H1 (cell line): ENCODE measurements around the gene UBE2D4. TPM values are rescaled to one million over a fixed set of nuclear protein-coding genes. Genes with fewer than 3 reads are reported as not detected.

Source experiments
- CTCF ChIA-PET: fragments of 300-600 bp; sonication (Branson Sonifier 250); formaldehyde crosslinking; loops from one replicate; lab custom pipeline; 2021; ENCODE audit not compliant: partially characterized antibody; lab: Charles Lee
- POLR2A ChIA-PET: fragments of 300-600 bp; sonication (Branson Sonifier 250); formaldehyde crosslinking; loops from one replicate; lab custom pipeline; 2021; ENCODE audit warnings: inconsistent platforms; ENCODE audit not compliant: partially characterized antibody; lab: Charles Lee
- DNase-seq, 2 experiments: peaks; one replicate each; pipeline versions ENCODE4 v3.0.0 to v3.0.0-alpha.2; 2010 to 2022; ENCODE audit warnings: low spot score in 2 of 2, low read depth in 1 of 2, mixed read lengths in 1 of 2
- FAIRE-seq: peaks from 2 replicates; lab custom pipeline; 2011; peaks lifted over from hg19 to GRCh38; lab: Jason Lieb, UNC
- H2AFZ ChIP-seq: 2 replicates; pipeline ENCODE4 v1.8.1; 2012; ENCODE audit warnings: low read length, inconsistent platforms
- H2AK5ac ChIP-seq: 2 replicates; pipeline ENCODE4 v1.6.1; 2013; ENCODE audit warnings: low read depth, low read length
- H2BK120ac ChIP-seq: replicated peaks from 2 replicates; pipeline ENCODE3; 2013; ENCODE audit warnings: low read depth, low read length, inconsistent platforms
- H2BK12ac ChIP-seq: 2 replicates; pipeline ENCODE4 v1.6.1; 2013; ENCODE audit warnings: low read depth, low read length
- H2BK15ac ChIP-seq: 2 replicates; pipeline ENCODE4 v1.6.1; 2013; ENCODE audit warnings: low read length
- H2BK20ac ChIP-seq: 2 replicates; pipeline ENCODE4 v1.6.1; 2013; ENCODE audit warnings: low read length
- H2BK5ac ChIP-seq: 2 replicates; pipeline ENCODE4 v1.6.1; 2013; ENCODE audit warnings: low read depth, low read length
- H3K14ac ChIP-seq: 2 replicates; pipeline ENCODE4 v1.6.1; 2013; ENCODE audit warnings: inconsistent platforms; ENCODE audit not compliant: insufficient read length
- H3K18ac ChIP-seq: 2 replicates; pipeline ENCODE4 v1.6.1; 2013; ENCODE audit warnings: low read length; ENCODE audit errors: extremely low read depth
- H3K23ac ChIP-seq: 2 replicates; pipeline ENCODE4 v1.6.1; 2013; ENCODE audit warnings: inconsistent platforms; ENCODE audit not compliant: insufficient read length
- H3K23me2 ChIP-seq: 2 replicates; pipeline ENCODE4 v1.6.1; 2013; ENCODE audit warnings: low read depth, low read length
- H3K27ac ChIP-seq: 2 replicates; pipeline ENCODE4 v1.6.1; 2011; ENCODE audit warnings: low read depth, low read length, inconsistent platforms
- H3K27me3 ChIP-seq, 4 experiments: replicated peaks in 1 of 4; 1 replicate in 1 of 4; 2 replicates in 3 of 4; pipeline versions ENCODE4 v1.6.1 to v1.8.1; 2011 to 2013; ENCODE audit warnings: low read length in 3 of 4, mild to moderate bottlenecking in 3 of 4, inconsistent platforms in 2 of 4, mixed read lengths in 2 of 4, moderate library complexity in 1 of 4; ENCODE audit not compliant: control insufficient read depth in 3 of 4, insufficient read depth in 3 of 4; ENCODE audit errors: extremely low read depth in 1 of 4
- H3K36me3 ChIP-seq, 4 experiments: 2 replicates each; pipeline versions ENCODE4 v1.6.1 to v1.8.1; 2011 to 2013; ENCODE audit warnings: mild to moderate bottlenecking in 4 of 4, low read length in 3 of 4, moderate library complexity in 2 of 4, control low read depth in 1 of 4, inconsistent platforms in 1 of 4; ENCODE audit not compliant: insufficient read depth in 4 of 4, control insufficient read depth in 2 of 4
- H3K4ac ChIP-seq: replicated peaks from 2 replicates; pipeline ENCODE3; 2013; ENCODE audit warnings: low read length, low read depth, mixed read lengths, inconsistent platforms; ENCODE audit not compliant: insufficient read length
- H3K4me1 ChIP-seq, 4 experiments: replicated peaks in 1 of 4; 1 replicate in 1 of 4; 2 replicates in 3 of 4; pipeline versions ENCODE4 v1.6.1 to v1.8.1; 2011 to 2013; ENCODE audit warnings: low read length in 3 of 4, inconsistent platforms in 2 of 4, mixed read lengths in 1 of 4; ENCODE audit not compliant: insufficient read depth in 4 of 4, control insufficient read depth in 3 of 4
- H3K4me2 ChIP-seq, 2 experiments: 2 replicates each; pipeline versions ENCODE4 v1.6.1 to v1.8.1; 2011 to 2013; ENCODE audit warnings: low read depth in 2 of 2, low read length in 2 of 2, control low read depth in 1 of 2, inconsistent platforms in 1 of 2, mild to moderate bottlenecking in 1 of 2; ENCODE audit not compliant: insufficient read depth in 1 of 2
- H3K4me3 ChIP-seq, 4 experiments: fragments of 200-600, 300-600 bp in 1 of 4; sonication (generic), shearing (Covaris generic), sonication (Bioruptor Twin) in 1 of 4; 2 replicates each; pipeline versions ENCODE4 v1.5.1 to v1.8.1; 2011 to 2016; ENCODE audit warnings: low read length in 4 of 4, low read depth in 3 of 4, control low read depth in 2 of 4, inconsistent platforms in 2 of 4, mild to moderate bottlenecking in 2 of 4, mixed read lengths in 1 of 4, moderate library complexity in 1 of 4; ENCODE audit not compliant: insufficient read depth in 2 of 4; ENCODE audit errors: extremely low read depth in 1 of 4
- H3K56ac ChIP-seq: replicated peaks from 2 replicates; pipeline ENCODE3; 2013; ENCODE audit warnings: low read depth, mild to moderate bottlenecking, mixed read lengths, low read length, inconsistent platforms; ENCODE audit not compliant: insufficient read length
- H3K79me1 ChIP-seq: 2 replicates; pipeline ENCODE4 v1.6.1; 2013; ENCODE audit warnings: low read depth, low read length, control low read depth
- H3K79me2 ChIP-seq, 2 experiments: 2 replicates each; pipeline versions ENCODE4 v1.6.1 to v1.8.1; 2012 to 2013; ENCODE audit warnings: low read length in 2 of 2, mild to moderate bottlenecking in 2 of 2, inconsistent platforms in 1 of 2; ENCODE audit not compliant: insufficient read depth in 2 of 2, control insufficient read depth in 1 of 2
- H3K9ac ChIP-seq, 4 experiments: replicated peaks in 1 of 4; 1 replicate in 1 of 4; 2 replicates in 3 of 4; pipeline versions ENCODE4 v1.6.1 to v1.8.1; 2011 to 2013; ENCODE audit warnings: low read depth in 3 of 4, low read length in 3 of 4, control low read depth in 2 of 4, mild to moderate bottlenecking in 2 of 4, moderate library complexity in 2 of 4, inconsistent platforms in 1 of 4; ENCODE audit errors: extremely low read depth in 1 of 4
- H3K9me3 ChIP-seq, 2 experiments: 2 replicates each; pipeline versions ENCODE4 v1.6.1 to v1.8.1; 2012 to 2013; ENCODE audit warnings: mild to moderate bottlenecking in 2 of 2, moderate library complexity in 2 of 2, control low read depth in 1 of 2, inconsistent platforms in 1 of 2, low read depth in 1 of 2, low read length in 1 of 2, mixed read lengths in 1 of 2; ENCODE audit not compliant: insufficient read depth in 2 of 2
- H4K20me1 ChIP-seq, 2 experiments: replicated peaks in 1 of 2; 2 replicates each; pipeline versions ENCODE3 to v1.8.1; 2011 to 2013; ENCODE audit warnings: inconsistent platforms in 2 of 2, low read length in 2 of 2, mild to moderate bottlenecking in 1 of 2; ENCODE audit not compliant: insufficient read depth in 2 of 2, control insufficient read depth in 1 of 2
- H4K5ac ChIP-seq: 2 replicates; pipeline ENCODE4 v1.6.1; 2013; ENCODE audit warnings: low read length, low read depth, mixed read lengths, inconsistent platforms; ENCODE audit not compliant: insufficient read length
- H4K8ac ChIP-seq: 2 replicates; pipeline ENCODE4 v1.8.0; 2013; ENCODE audit warnings: mild to moderate bottlenecking, moderate library complexity, low read length, inconsistent platforms; ENCODE audit not compliant: insufficient read depth; ENCODE audit errors: extremely low read depth
- H4K91ac ChIP-seq: replicated peaks from 2 replicates; pipeline ENCODE3; 2013; ENCODE audit warnings: low read length, mixed read lengths, inconsistent platforms; ENCODE audit not compliant: insufficient read length
- GABPA ChIP-seq: IDR thresholded peaks from 2 replicates; pipeline ENCODE4 v1.6.1; 2011; ENCODE audit warnings: mild to moderate bottlenecking, low read length, moderate library complexity, borderline replicate concordance; ENCODE audit not compliant: insufficient read depth
- RFX5 ChIP-seq: IDR thresholded peaks from 2 replicates; pipeline ENCODE4 v1.6.1; 2011; ENCODE audit warnings: low read depth, low read length, improper control_type of control experiment, borderline replicate concordance
- TCF12 ChIP-seq: IDR thresholded peaks from 2 replicates; pipeline ENCODE4 v1.6.1; 2011; ENCODE audit warnings: low read depth, mild to moderate bottlenecking, low read length
- WGBS, 2 experiments: shearing (Covaris generic) in 1 of 2; methylation state at CpG; one replicate each; pipeline versions ENCODE4 v1.1.6 to v1.1.7; 2013 to 2015; ENCODE audit warnings: low lambda C conversion rate in 2 of 2, mixed read lengths in 2 of 2, inconsistent platforms in 1 of 2, low coverage in 1 of 2, missing lambda C conversion rate in 1 of 2; ENCODE audit not compliant: insufficient replicate concordance in 2 of 2, insufficient coverage in 1 of 2, insufficient read length in 1 of 2; ENCODE audit errors: extremely low coverage in 1 of 2, missing lambda C conversion rate in 1 of 2; 5-methylcytosine and 5-hydroxymethylcytosine counted together
- polyA plus RNA-seq, 7 experiments: library from polyadenylated mRNA; depleted of rRNA in 3 of 7; stranded (reverse) in 5 of 7; unstranded in 2 of 7; fragments of >200 nt in 5 of 7; fragments of 200-250 nt in 2 of 7; gene quantifications; 1 replicate in 5 of 7; 2 replicates in 1 of 7; 4 replicates in 1 of 7; pipeline versions ENCODE4 v1.2.1 to v1.2.3, GENCODE V29; 2011 to 2013; ENCODE audit warnings: missing spikeins in 2 of 7, mixed read lengths in 2 of 7
- total RNA-seq: library from RNA; stranded (reverse); fragmentation: NEBNext Ultra II Directional; extraction: Animal tissue kit (Norgen Biotek cat#: 25700); gene quantifications from 2 replicates; pipeline ENCODE4 v1.2.1, GENCODE V29; 2021

UBE2D4 gene
- total and polyA plus RNA-seq, 2 of the 8 experiments (the other 6 are each of a cell fraction or from before 2014, with no cell fraction given): 3.4 to 9.4 TPM

GRCh38 chr7:43888993-43889945 lies 37.0 kb upstream of the UBE2D4 start:
- H3K27me3 ChIP-seq: no peaks in the 10 kb centered on the region
- POLR2A ChIA-PET: interaction anchor here (0.7 kb wide), 1 partner anchor 352 kb away, joined by 3 read pairs; no protein-coding TSS in a partner anchor
- TF ChIP-seq TCF12 (no peak), GABPA (no peak), RFX5 (no peak)
- H3K14ac ChIP-seq: no peak overlapping the region
- no peak overlapping the region for H3K18ac ChIP-seq
- peaks cover 0 to 5% of the 10 kb centered on the region in 2 experiments for H4K20me1 ChIP-seq
- H3K27ac ChIP-seq: no peak overlapping the region
- no peak overlapping the region for H2BK20ac ChIP-seq
- no peaks in the 10 kb centered on the region; a peak in 1 of 7 replicates for H3K4me1 ChIP-seq
- no peak overlapping the region for H2BK120ac ChIP-seq
- no peak overlapping the region for H2AK5ac ChIP-seq
- H4K91ac ChIP-seq: no peak overlapping the region
- no peak overlapping the region for H3K4me3 ChIP-seq
- WGBS, 2 experiments: 93% methylated on average over 7 of the region's 7 CpGs; no CpG with 5 or more reads in 1 of the 2 experiments
- no peaks in the 10 kb centered on the region for H3K36me3 ChIP-seq
- no peak overlapping the region for H4K5ac ChIP-seq
- no peak overlapping the region for H2BK15ac ChIP-seq
- no peak overlapping the region for H4K8ac ChIP-seq
- no peak overlapping the region for H3K4me2 ChIP-seq
- no peak overlapping the region for H2BK12ac ChIP-seq
- no peaks in the 10 kb centered on the region for H3K9me3 ChIP-seq
- no peaks in the 10 kb centered on the region; the same call in 1 of the 2 replicates for H3K79me1 ChIP-seq
- H3K79me2 ChIP-seq: peaks cover 0 to 11% of the 10 kb centered on the region in 2 experiments; a peak in 2 of 4 replicates
- CTCF ChIA-PET: no interaction called here
- DNase-seq (no peak), FAIRE-seq (no peak)
- H3K23ac ChIP-seq: no peak overlapping the region
- no peak overlapping the region for H3K9ac ChIP-seq
- H3K4ac ChIP-seq: no peak overlapping the region
- no peak overlapping the region; the same call in 1 of the 2 replicates for H2BK5ac ChIP-seq
- no peak overlapping the region for H2AFZ ChIP-seq
- no peaks in the 10 kb centered on the region for H3K23me2 ChIP-seq
- H3K56ac ChIP-seq: no peak overlapping the region
